SJCRH30 (cell line): ENCODE results near the gene PEX10. TPM values are rescaled to one million over a fixed set of nuclear protein-coding genes. Genes with fewer than 3 reads are reported as not detected.

Experiments
- DNase-seq, 2 experiments: peaks; one replicate each; pipeline ENCODE4 v3.0.0-alpha.2; 2015 to 2020
- H3K27ac ChIP-seq: fragments of 250-450 bp; sonication (Bioruptor Pico); 2 replicates; pipeline ENCODE4 v1.5.1; 2020; ENCODE audit warnings: mild to moderate bottlenecking, moderate library complexity
- H3K27me3 ChIP-seq: fragments of 250-450 bp; sonication (Bioruptor Pico); 2 replicates; pipeline ENCODE4 v1.5.1; 2020; ENCODE audit warnings: mild to moderate bottlenecking, moderate library complexity
- H3K36me3 ChIP-seq: fragments of 250-450 bp; sonication (Bioruptor Pico); 2 replicates; pipeline ENCODE4 v1.5.1; 2020; ENCODE audit warnings: mild to moderate bottlenecking, moderate library complexity
- H3K4me1 ChIP-seq: fragments of 250-450 bp; sonication (Bioruptor Pico); 2 replicates; pipeline ENCODE4 v1.5.1; 2020; ENCODE audit warnings: mild to moderate bottlenecking, moderate library complexity
- H3K4me3 ChIP-seq: fragments of 250-450 bp; sonication (Bioruptor Pico); 2 replicates; pipeline ENCODE4 v1.5.1; 2020; ENCODE audit warnings: mild to moderate bottlenecking, moderate library complexity
- H3K9me3 ChIP-seq: fragments of 250-450 bp; sonication (Bioruptor Pico); replicated peaks from 2 replicates; pipeline ENCODE4 v1.5.1; 2020; ENCODE audit warnings: mild to moderate bottlenecking, moderate library complexity
- total RNA-seq: library from RNA; depleted of rRNA; stranded (reverse); fragments of >200 nt; shearing (Covaris generic); gene quantifications from 2 replicates; pipeline ENCODE4 v1.2.3, GENCODE V29; 2014

The PEX10 gene
- total RNA-seq, 1 experiment from 2014 or later = 32.7 TPM

DNA sequence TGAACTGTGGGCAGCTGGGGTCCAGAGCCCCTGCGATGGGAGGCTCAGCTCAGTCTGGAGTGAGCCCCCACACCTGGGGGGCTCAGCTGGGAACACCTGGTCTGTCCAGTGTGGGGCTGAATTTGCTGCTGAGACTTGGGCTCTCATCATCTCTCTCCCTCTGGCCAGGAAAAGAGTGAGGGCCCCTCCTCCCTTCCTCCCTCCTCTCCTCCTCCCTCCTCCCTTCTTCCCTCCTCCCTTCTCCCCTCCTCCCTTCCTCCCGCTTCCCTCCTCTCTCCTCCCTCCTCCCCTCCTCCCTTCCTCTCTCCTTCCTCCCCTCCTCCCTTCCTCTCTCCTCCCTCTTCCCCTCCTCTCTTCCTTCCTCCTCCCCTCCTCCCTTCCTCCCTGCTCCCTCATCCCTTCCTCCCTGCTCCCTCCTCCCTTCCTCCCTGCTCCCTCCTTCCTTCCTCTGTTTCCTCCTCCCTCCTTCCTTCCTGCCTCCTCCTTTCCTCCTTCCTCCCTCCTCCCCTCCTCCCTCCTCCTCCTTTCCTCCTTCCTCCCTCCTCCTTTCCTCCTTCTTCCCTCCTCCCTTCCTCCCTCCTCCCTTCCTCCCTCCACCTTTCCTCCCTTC is 23.5 kb upstream of the PEX10 start:
- Histone ChIP-seq H3K4me3 (no peak overlapping the region), H3K4me1 (no peaks in the 10 kb centered on the region), H3K27me3 (peaks cover 54% of the 10 kb centered on the region), H3K36me3 (no peaks in the 10 kb centered on the region), H3K27ac (no peak overlapping the region), H3K9me3 (no peaks in the 10 kb centered on the region)
- DNase-seq = no peak

DNA sequence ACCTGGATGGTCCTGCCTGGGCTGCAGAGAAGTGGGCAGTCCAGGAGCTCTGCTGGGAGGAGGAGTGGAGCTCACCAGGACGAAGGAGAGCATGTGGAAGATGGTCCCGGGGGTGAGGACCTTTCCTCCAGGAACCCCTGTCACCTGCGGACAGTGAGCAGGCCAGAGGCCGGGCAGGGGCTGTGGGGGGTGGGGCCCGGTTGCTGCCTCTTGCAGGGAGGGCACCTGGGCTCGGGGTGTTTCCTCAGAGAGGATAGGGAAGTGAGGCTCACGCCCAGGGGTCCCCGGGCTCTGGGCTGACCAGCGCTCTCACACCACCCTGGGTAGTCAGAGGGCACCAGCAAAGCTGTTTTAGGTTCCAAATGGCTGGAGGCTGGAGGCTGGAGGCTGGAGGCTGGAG is 22.7 kb upstream of the PEX10 start:
- no peak for DNase-seq
- no peaks in the 10 kb centered on the region for H3K4me1 ChIP-seq
- no peak overlapping the region for H3K27ac ChIP-seq
- no peaks in the 10 kb centered on the region for H3K9me3 ChIP-seq
- peaks cover 52% of the 10 kb centered on the region for H3K27me3 ChIP-seq
- no peaks in the 10 kb centered on the region for H3K36me3 ChIP-seq
- H3K4me3 ChIP-seq = no peak overlapping the region

DNA sequence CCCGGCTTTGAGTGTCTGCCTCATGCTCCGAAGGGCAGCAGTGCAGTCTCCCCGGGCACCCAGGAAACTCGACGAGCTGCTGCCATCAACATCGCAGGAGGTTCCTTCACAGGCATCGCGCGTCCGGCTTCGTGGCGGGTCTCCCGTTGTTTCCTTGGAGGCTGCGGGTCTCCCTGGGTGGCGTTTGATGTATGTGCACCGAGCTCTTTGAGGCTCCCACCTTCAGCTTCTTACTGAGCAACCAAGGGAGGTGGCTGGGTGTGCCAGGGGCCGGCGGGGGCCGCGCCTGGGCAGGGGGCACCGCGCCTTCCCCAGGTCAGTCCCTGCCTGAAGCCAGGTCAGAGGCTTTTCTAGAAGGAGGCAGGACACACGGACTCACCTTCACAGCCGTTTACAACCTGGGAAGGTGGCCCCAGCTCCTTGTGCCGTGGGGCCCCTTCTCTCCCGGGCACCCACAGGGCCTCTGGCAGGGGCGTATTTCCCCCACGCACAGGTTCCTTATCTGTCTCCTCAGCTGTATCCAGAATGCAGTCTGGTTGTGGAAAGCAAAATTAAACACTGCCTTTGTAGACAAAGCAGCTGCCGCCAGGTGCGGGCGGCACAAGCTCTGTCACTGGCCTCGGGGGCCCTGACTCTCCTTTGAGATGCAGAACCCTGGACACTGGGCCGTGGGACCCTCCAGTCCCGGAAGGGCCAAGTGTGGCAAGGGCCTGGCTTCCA is 21.7 kb upstream of the PEX10 start:
- no peaks in the 10 kb centered on the region for H3K4me1 ChIP-seq
- H3K4me3 ChIP-seq = no peak overlapping the region
- H3K27ac ChIP-seq = no peak overlapping the region
- DNase-seq = no peak
- peaks cover 3% of the 10 kb centered on the region; the same call in 1 of the 2 replicates for H3K9me3 ChIP-seq
- H3K27me3 ChIP-seq = peaks cover 48% of the 10 kb centered on the region
- H3K36me3 ChIP-seq = no peaks in the 10 kb centered on the region

DNA sequence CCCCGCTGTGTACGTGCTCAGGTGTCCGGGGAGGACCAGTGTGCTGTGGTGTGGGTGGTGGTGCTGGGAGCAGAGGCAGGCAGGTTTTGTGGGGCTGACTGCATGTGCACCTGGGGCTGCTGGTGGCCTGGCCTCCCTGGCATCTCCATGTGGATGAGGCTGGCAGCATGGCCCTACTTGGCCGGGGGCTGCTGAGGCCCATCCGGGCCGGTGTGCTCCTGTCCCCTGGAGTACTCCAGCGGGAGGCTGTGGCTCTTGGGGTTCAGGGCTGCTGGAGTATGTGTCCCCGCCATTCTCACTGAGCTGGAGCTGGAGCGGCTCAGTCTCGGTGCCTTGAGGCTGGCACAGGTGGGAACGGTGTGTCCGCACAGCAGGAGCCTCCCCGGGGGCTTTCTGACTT is 20.8 kb upstream of the PEX10 start:
- no peak for DNase-seq
- Histone ChIP-seq H3K4me3 (no peak overlapping the region), H3K27me3 (peaks cover 54% of the 10 kb centered on the region), H3K27ac (no peak overlapping the region), H3K9me3 (peaks cover 3% of the 10 kb centered on the region; the same call in 1 of the 2 replicates), H3K36me3 (no peaks in the 10 kb centered on the region), H3K4me1 (no peaks in the 10 kb centered on the region)

DNA sequence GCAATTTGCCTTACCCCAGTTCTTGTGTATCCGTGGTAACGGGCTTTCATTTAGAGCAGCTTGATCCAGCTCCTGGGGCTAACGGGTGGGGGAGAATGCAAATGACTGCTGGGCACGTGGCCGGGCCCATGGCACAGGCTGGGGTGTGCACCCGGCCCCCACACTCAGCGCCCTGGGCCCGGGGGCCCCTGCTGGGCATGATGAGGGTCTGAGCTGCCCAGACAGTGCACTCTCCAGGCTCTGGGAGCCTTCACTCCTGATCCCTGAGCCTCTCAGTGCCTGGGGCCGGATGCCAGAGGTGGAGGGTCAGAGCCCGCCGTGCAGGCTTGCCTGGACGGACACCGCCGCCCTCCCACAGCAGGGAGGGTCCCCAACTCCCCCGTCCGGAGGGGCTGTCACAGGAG is 20.1 kb upstream of the PEX10 start:
- peaks cover 60% of the 10 kb centered on the region for H3K27me3 ChIP-seq
- no peaks in the 10 kb centered on the region for H3K4me1 ChIP-seq
- peaks cover 3% of the 10 kb centered on the region; the same call in 1 of the 2 replicates for H3K9me3 ChIP-seq

DNA sequence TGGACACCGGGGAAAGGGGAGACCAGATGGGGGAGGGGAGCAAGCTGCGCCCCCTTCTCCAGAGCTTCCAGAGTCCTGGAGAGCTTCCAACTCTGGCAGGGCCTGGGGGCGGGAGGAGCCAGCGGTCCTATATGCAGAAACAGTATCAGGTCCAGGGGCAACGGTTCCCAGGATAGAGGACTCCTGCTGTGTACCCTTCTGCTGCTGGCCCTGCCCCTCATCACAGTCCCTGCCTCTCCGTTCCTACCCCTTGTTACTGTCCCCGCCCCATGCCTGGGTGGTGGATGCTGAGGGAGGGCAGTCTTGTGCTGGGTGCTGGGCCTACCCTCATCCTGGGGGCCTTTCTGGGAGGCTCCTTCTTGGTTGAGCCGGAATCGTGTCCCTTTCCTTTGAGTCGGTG is 19.2 kb upstream of the PEX10 start:
- H3K27me3 ChIP-seq = peaks cover 69% of the 10 kb centered on the region
- DNase-seq = no peak
- H3K9me3 ChIP-seq = peaks cover 3% of the 10 kb centered on the region; the same call in 1 of the 2 replicates
- no peak overlapping the region for H3K4me3 ChIP-seq
- no peaks in the 10 kb centered on the region for H3K36me3 ChIP-seq
- no peaks in the 10 kb centered on the region for H3K4me1 ChIP-seq
- no peak overlapping the region for H3K27ac ChIP-seq

More for the DNA sequence above, 20.1 kb upstream of the PEX10 start:
- Histone ChIP-seq H3K27ac (no peak overlapping the region), H3K4me3 (no peak overlapping the region), H3K36me3 (no peaks in the 10 kb centered on the region)
- DNase-seq = no peak

DNA sequence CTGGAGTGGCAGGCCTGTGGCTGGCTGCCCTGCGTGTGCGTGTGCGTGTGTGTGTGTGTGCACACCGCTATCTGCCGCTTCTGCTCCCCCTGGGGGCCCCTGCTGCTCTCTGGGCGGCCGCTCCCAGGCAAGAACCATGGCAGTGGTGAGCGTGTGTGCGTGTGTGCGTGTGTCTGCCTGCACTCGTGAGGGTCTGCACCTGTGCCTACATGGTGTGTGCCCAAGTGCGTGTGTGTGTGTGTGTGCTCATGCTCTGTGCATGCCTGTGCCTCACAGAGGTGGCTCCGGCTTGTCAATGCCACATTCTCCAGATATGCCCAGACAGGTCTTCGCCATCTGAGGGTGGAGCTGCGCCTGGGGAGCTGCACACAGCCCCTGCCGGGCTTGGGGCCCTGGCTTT is 18.7 kb upstream of the PEX10 start:
- H3K27me3 ChIP-seq = peaks cover 73% of the 10 kb centered on the region
- H3K9me3 ChIP-seq = peaks cover 3% of the 10 kb centered on the region; the same call in 1 of the 2 replicates
- DNase-seq = no peak
- H3K4me3 ChIP-seq = no peak overlapping the region
- H3K27ac ChIP-seq = no peak overlapping the region
- no peaks in the 10 kb centered on the region for H3K36me3 ChIP-seq
- H3K4me1 ChIP-seq = no peaks in the 10 kb centered on the region

DNA sequence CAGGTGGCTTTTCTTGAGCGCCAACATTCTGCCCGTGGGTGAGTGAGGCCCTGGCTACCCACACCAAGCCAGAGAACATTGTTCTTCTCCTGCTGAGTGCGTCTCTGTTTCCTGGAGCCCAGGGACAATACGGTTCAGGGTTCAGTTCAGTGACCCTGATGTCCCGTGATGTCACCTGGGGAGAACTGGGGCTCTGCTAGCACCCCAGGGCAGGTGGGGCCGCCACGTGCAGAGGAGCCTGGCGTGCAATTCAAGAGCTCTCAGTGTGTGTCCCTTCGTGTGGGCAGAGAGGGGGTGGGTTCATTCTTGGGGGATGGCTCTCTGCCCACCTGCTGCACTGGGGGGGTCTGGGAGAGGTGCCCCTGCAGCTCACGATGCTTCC is 18.2 kb upstream of the PEX10 start:
- DNase-seq = no peak
- H3K36me3 ChIP-seq = no peaks in the 10 kb centered on the region
- no peak overlapping the region for H3K27ac ChIP-seq
- H3K4me1 ChIP-seq = no peaks in the 10 kb centered on the region
- H3K4me3 ChIP-seq = no peak overlapping the region
- peaks cover 77% of the 10 kb centered on the region for H3K27me3 ChIP-seq
- peaks cover 3% of the 10 kb centered on the region; the same call in 1 of the 2 replicates for H3K9me3 ChIP-seq

DNA sequence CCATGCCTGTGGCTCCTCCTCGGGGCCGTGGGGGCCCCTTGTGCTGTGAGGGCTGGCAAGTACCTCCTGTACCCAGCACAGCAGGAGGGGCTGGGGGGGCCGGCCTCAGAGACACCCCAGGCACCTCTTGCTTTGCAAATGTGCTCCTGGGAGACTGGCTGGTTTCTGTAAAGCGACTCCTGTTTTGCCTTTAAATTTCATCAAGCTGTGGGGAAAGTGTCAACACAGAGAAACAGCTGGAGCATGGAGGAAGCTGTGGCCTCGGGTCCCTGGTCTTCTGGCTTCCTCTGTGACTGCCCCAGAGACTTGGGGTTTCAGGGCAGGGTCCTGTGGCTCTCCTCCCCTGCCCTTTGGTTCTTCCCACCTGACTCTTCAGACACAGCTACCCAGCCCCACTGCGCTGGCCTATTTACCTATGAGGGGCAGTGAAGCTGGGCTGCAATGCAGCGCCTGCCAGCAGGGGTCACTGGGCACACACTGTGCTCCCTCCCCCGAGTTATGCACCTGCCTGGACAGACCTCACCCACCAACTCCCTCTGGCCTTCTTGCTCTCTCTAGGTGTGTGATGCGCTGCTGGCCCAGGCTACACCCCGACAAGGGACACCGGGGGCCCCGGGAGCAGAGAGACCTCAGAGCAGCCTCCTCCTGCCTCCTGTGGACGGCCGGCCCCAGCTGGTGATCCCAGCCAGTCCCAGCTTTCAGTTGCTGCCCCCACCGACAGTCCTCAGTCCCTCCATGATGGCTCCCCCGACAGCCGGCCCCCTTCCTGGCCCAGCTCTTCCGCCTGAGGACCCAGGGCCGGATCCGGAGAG is 17.6 kb upstream of the PEX10 start:
- H3K4me3 ChIP-seq = no peak overlapping the region
- H3K27me3 ChIP-seq = peaks cover 71% of the 10 kb centered on the region
- no peak overlapping the region for H3K27ac ChIP-seq
- no peaks in the 10 kb centered on the region for H3K36me3 ChIP-seq
- DNase-seq = no peak
- peaks cover 3% of the 10 kb centered on the region; the same call in 1 of the 2 replicates for H3K9me3 ChIP-seq
- H3K4me1 ChIP-seq = no peaks in the 10 kb centered on the region

DNA sequence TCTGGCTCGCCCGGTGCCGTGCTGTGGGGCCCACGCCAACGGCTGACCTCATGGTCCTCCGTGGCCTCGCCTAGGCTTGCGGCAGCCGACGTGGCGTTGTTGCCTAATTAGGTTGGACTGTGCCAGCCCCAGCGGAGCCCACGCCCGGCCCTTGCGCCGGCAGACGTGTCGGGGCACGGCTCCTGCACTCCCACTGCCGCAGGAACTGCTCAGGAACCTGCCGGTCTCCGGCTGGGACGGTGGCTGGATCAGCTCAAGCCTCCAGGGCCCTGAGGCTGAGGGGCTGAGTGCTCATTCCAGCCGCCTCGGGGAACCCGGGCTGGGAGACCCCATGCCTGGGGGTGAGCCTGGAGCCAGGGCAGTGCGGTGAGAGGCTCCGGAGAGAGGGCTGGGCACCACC is 16.1 kb upstream of the PEX10 start:
- Histone ChIP-seq H3K27ac (no peak overlapping the region), H3K27me3 (peaks cover 56% of the 10 kb centered on the region), H3K36me3 (no peaks in the 10 kb centered on the region), H3K4me3 (no peak overlapping the region), H3K4me1 (no peaks in the 10 kb centered on the region), H3K9me3 (peaks cover 3% of the 10 kb centered on the region; the same call in 1 of the 2 replicates)
- DNase-seq = no peak

DNA sequence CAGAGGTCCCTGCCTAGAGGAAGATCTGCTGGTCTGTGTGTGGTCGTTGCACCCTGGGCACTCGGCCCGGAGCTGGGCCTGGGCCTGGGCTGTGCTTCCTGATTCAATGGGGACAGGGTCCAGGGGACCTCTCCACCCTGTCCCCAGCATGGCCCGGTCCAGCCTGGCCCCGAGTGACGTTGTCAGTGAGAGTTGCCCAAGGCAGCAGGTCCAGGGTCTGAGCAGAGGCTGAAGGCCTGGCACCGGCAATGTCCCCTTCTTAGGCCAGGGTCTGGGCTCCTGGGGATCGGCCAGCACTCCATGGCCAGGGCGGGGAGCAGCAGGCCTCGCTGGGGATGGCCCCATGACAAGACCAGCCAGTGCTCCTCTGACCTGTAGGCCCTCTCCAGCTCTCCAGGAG is 15.6 kb upstream of the PEX10 start:
- Histone ChIP-seq H3K27ac (no peak overlapping the region), H3K4me1 (no peaks in the 10 kb centered on the region), H3K4me3 (no peak overlapping the region), H3K27me3 (peaks cover 51% of the 10 kb centered on the region), H3K9me3 (peaks cover 3% of the 10 kb centered on the region; the same call in 1 of the 2 replicates), H3K36me3 (no peaks in the 10 kb centered on the region)
- DNase-seq = no peak

DNA sequence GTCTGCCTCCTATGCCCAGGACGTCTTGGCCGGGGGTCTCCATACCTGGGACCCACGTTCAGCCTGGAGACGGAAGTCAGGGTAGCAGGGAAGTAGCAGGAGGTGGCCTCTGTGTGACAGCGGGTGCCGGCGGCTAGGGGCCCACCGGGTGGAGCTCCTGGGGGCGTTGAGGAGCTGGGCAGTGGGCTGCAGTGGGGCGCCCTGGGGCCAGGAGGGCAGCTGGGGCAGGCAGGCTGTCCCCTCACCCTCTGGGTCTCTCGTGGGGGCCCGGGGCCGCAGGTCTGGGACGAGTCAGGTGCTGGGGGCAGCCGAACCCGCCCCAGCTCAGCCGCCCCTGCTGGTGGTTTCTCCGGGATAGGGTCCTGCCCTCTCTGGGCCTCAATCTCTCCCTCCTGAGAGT is 14.7 kb upstream of the PEX10 start:
- Histone ChIP-seq H3K27ac (no peak overlapping the region), H3K36me3 (no peaks in the 10 kb centered on the region)
- no peak for DNase-seq

DNA sequence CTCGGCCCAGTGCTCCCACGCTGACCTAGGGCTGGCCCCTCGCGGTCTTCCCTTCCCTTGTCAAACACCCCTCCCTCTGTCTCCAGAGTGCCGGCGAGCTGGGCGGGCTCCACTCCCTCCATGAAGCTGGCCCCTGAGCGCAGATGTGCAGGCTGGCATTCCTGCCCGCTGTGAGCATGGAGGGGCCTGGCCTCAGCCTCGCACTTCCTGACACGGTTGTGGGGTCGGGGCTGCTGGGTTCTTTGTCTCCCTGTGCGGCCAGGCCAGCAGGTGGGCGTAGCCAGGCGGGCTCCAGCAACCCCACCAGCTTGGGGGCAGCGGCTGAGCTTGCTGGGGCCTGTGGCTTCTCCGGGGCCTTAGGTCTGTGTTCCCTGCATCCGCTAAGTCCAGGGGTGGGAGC is 14.2 kb upstream of the PEX10 start:
- Histone ChIP-seq H3K27me3 (peaks cover 36% of the 10 kb centered on the region), H3K4me3 (no peak overlapping the region), H3K27ac (no peak overlapping the region), H3K9me3 (peaks cover 3% of the 10 kb centered on the region; the same call in 1 of the 2 replicates), H3K36me3 (no peaks in the 10 kb centered on the region), H3K4me1 (no peaks in the 10 kb centered on the region)
- DNase-seq = no peak

More for the DNA sequence above, 14.7 kb upstream of the PEX10 start:
- Histone ChIP-seq H3K27me3 (peaks cover 41% of the 10 kb centered on the region), H3K4me1 (no peaks in the 10 kb centered on the region), H3K9me3 (peaks cover 3% of the 10 kb centered on the region; the same call in 1 of the 2 replicates), H3K4me3 (no peak overlapping the region)

DNA sequence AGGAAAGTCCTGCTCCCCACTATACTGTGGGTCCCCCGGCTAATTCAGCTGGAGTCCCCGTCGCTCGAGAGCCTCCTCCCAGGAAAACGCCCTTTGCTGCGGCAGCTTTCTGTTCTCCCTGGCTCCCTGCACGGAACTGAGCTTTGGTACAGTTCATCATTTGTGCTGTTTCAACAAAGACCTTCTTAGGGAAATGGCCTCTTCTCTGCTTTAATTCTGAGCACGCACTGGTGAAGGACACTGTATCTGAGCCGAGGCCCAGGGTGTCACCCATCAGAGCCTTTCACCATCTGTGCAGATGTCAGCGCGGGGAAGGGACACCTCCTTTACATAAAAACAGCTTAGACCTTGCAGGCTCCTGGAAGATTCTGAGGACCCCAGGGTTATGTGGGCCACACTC is 13.5 kb upstream of the PEX10 start:
- no peaks in the 10 kb centered on the region for H3K4me1 ChIP-seq
- H3K36me3 ChIP-seq = no peaks in the 10 kb centered on the region
- peaks cover 3% of the 10 kb centered on the region; the same call in 1 of the 2 replicates for H3K9me3 ChIP-seq
- no peak overlapping the region for H3K4me3 ChIP-seq
- DNase-seq = no peak
- no peak overlapping the region for H3K27ac ChIP-seq
- H3K27me3 ChIP-seq = peaks cover 30% of the 10 kb centered on the region

DNA sequence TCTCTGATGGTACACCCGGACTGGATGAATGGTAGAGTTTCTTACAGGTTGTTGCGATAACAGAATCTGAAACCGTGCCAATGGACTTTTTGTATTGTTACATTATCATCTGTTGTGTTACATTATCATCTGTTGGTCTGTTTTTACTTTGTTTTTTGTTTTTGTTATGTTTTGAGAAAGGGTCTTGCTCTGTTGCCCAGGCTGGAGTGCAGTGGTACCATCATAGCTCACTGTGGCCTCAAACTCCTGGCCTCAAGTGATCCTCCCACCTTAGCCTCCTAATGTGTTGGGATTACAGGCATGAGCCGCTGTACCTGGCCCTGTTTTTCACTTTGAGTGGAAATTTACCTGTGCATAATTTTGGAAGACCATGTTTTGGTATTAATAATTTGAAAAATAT is 10.2 kb upstream of the PEX10 start:
- Histone ChIP-seq H3K36me3 (no peaks in the 10 kb centered on the region), H3K9me3 (no peaks in the 10 kb centered on the region), H3K27me3 (peaks cover 47% of the 10 kb centered on the region), H3K4me1 (no peaks in the 10 kb centered on the region), H3K27ac (no peak overlapping the region), H3K4me3 (no peak overlapping the region)
- no peak for DNase-seq
